SU-DHL-6 (cell line): ENCODE measurements around the gene SMIM9.
"Not testable (repeated sequence)": the region's sequence is repeated elsewhere in the genome, so short reads cannot be mapped to it uniquely, and the experiment has no call there.

Experiments used
- H2AFZ ChIP-seq: fragments of 200-600 bp; sonication (generic); 2 replicates; pipeline ENCODE4 v1.6.1; 2014; ENCODE audit warnings: low read depth, mild to moderate bottlenecking, moderate library complexity, mixed read lengths, antibody characterized with exemption, low read length; ENCODE audit not compliant: severe bottlenecking
- H3F3A ChIP-seq: fragments of 200-600 bp; shearing (Covaris generic); 2 replicates; pipeline ENCODE4 v1.6.0; 2016; ENCODE audit warnings: antibody characterized with exemption, mild to moderate bottlenecking; ENCODE audit not compliant: insufficient read depth
- H3K27ac ChIP-seq: fragments of 200-600 bp; sonication (generic); 2 replicates; pipeline ENCODE4 v1.5.1; 2016; ENCODE audit warnings: low read depth, mild to moderate bottlenecking, low read length, moderate library complexity, mixed read lengths
- H3K27me3 ChIP-seq: fragments of 200-600 bp; sonication (generic), shearing (Covaris generic); 2 replicates; pipeline ENCODE4 v1.6.0; 2014; ENCODE audit warnings: mild to moderate bottlenecking, low read length
- H3K36me3 ChIP-seq: fragments of 200-600 bp; sonication (generic); 2 replicates; pipeline ENCODE4 v1.6.1; 2014; ENCODE audit warnings: mild to moderate bottlenecking, low read length, mixed read lengths
- H3K4me2 ChIP-seq: fragments of 300-600, 200-600 bp; shearing (Covaris generic), sonication (generic); 2 replicates; pipeline ENCODE4 v1.6.0; 2014; ENCODE audit warnings: low read length, low read depth, mild to moderate bottlenecking; ENCODE audit not compliant: poor library complexity, severe bottlenecking
- H3K4me3 ChIP-seq: fragments of 200-600 bp; sonication (generic); 2 replicates; pipeline ENCODE4 v1.5.1; 2014; ENCODE audit warnings: antibody characterized with exemption, low read length, mild to moderate bottlenecking, mixed read lengths; ENCODE audit not compliant: insufficient read depth, poor library complexity, severe bottlenecking
- H3K79me2 ChIP-seq: fragments of 200-600 bp; sonication (generic); 2 replicates; pipeline ENCODE4 v1.6.1; 2014; ENCODE audit warnings: mild to moderate bottlenecking, low read length, moderate library complexity; ENCODE audit not compliant: insufficient read depth
- H3K9ac ChIP-seq: fragments of 200-600 bp; sonication (generic); 2 replicates; pipeline ENCODE4 v1.7.0; 2014; ENCODE audit warnings: mild to moderate bottlenecking, low read length
- H3K9me2 ChIP-seq: fragments of 200-600 bp; sonication (generic); replicated peaks from 2 replicates; pipeline ENCODE4 v1.6.1; 2014; ENCODE audit warnings: low read length; ENCODE audit not compliant: insufficient read depth
- H3K9me3 ChIP-seq: fragments of 200-600 bp; sonication (generic); 2 replicates; pipeline ENCODE4 v1.6.1; 2014; ENCODE audit warnings: low read length, mixed read lengths; ENCODE audit not compliant: insufficient read depth
- H4K20me1 ChIP-seq: fragments of 200-600 bp; sonication (generic); 2 replicates; pipeline ENCODE4 v1.6.1; 2014; ENCODE audit warnings: low read depth, mild to moderate bottlenecking, antibody characterized with exemption, low read length, moderate library complexity, mixed read lengths
- CTCF ChIP-seq: fragments of 200-600 bp; sonication (generic); IDR thresholded peaks from one replicate; pipeline ENCODE4 v1.5.1; 2017; ENCODE audit warnings: antibody characterized with exemption, mild to moderate bottlenecking, low read length, moderate library complexity; ENCODE audit not compliant: insufficient read depth, poor library complexity, severe bottlenecking
- EZH2phosphoT487 ChIP-seq: fragments of 200-600 bp; sonication (generic), shearing (Covaris generic); conservative IDR thresholded peaks from 2 replicates; pipeline ENCODE4 v1.6.1; 2018; ENCODE audit warnings: mild to moderate bottlenecking, antibody characterized with exemption, low read length, moderate library complexity, mixed read lengths

The SMIM9 gene

DNA sequence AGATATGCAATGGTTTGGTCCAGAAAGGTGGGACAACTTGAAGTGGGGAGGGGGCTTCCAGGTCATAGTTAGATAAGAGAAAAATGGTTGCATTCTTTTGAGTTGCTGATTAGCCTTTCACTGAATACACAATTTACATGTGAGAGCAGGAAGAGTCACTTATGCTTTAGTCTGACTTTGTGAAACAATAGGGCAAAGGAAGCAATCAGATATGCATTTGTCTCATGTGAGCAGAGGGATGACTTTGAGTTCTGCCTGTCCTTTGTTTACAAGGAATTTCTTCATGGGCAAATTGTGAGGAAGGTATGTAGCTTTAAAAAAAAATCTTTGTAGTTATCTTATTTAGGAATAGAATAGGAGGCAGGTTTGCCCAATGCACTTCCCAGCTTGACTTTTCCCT is 12.9 kb downstream of the SMIM9 start:
- no peak overlapping the region for H3K27ac ChIP-seq
- no peak overlapping the region for H3K4me3 ChIP-seq
- no peak for TF ChIP-seq CTCF
- no peak for TF ChIP-seq EZH2phosphoT487

DNA sequence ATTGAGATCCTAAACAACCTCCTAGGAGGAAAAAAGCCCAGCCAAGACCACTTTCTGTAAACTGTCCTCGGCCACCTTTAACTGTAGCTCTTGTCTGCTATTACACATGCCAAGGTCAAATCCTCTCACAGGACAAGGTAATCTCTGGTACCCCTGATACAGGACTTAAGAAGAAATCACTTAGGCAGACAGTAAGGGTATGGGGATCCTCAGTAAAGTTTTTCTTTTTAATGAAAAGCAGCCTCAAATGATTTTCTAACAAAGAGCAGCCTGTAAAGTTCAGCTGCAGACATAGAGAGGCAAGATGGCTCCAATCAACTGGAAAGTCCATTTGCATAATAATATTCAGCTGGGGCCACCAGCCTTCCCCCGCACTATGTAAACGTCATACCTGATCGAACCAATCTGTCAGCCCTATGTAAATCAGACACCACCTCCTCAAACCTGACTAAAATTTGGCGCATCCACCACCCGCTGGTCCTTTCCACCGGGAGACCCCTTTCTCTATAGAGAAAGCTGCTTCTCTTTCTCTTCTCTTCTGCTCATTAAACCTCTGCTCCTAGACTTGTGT is 14.6 kb downstream of the SMIM9 start:
- no peaks in the 10 kb centered on the region for H3K36me3 ChIP-seq
- H3K9me2 ChIP-seq: no peaks in the 10 kb centered on the region
- no peak overlapping the region for H3K27ac ChIP-seq
- peak overlapping the region; percentile 33 for H3K4me2 ChIP-seq
- no peaks in the 10 kb centered on the region for H3K27me3 ChIP-seq
- H3F3A ChIP-seq: no peaks in the 10 kb centered on the region
- no peaks in the 10 kb centered on the region for H4K20me1 ChIP-seq
- H3K9me3 ChIP-seq: no peaks in the 10 kb centered on the region
- H3K9ac ChIP-seq: no peak overlapping the region; the same call in 1 of the 2 replicates
- H3K79me2 ChIP-seq: no peaks in the 10 kb centered on the region
- H2AFZ ChIP-seq: peak overlapping the region; percentile 56
- TF ChIP-seq EZH2phosphoT487 (no peak), CTCF (no peak)
- H3K4me3 ChIP-seq: no peak overlapping the region

More for the DNA sequence above, 12.9 kb downstream of the SMIM9 start:
- no peaks in the 10 kb centered on the region for H3K27me3 ChIP-seq
- no peak overlapping the region for H3K9ac ChIP-seq
- H3K9me3 ChIP-seq: no peaks in the 10 kb centered on the region
- no peak overlapping the region for H2AFZ ChIP-seq
- H3K79me2 ChIP-seq: no peaks in the 10 kb centered on the region
- no peaks in the 10 kb centered on the region for H3K9me2 ChIP-seq
- no peaks in the 10 kb centered on the region for H3K36me3 ChIP-seq
- no peaks in the 10 kb centered on the region for H4K20me1 ChIP-seq
- no peaks in the 10 kb centered on the region for H3F3A ChIP-seq
- no peak overlapping the region for H3K4me2 ChIP-seq

DNA sequence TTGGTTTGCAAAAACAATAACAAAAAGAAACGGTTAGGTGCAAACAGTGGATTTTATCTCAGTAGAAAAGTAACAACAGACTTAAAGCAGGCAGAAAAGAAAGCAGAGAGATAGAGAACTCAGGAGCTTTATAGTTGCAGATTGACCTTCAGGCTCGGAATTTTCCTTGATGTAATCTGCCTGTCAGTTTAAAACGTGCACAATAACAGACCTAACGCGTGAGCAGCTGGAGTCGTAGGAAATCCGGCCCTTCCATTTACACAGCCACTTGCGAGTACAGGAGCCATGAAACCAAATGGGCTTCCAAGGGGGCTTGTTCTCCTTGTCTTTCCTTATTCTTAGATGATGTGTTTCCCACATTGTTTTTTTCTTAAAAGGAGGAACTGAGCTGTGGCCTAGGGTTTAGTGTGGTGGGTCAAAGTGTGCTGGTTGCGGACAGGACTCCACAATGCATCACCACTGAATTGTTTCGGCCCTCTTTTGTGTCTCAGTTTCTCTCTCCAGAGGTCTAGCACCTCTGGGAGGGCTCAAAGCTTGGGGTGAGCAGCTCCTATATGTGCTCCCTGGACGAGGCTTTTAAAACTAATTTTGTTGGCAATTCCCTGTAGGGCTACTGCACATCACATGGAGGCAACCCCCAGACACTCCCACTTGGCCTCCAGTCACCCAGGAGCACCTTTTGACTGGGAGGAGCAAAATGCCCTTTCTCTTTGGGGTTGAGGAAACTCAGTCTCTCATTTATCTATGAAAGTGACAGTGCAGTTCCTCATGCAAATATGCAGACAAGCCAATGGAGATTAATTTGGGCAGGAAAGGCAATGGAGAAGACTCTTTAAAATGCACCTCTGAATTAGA is 15.3 kb downstream of the SMIM9 start:
- H3K27me3 ChIP-seq: no peaks in the 10 kb centered on the region
- peak overlapping the region; percentile 33 for H3K4me2 ChIP-seq
- H3K79me2 ChIP-seq: no peaks in the 10 kb centered on the region
- no peak overlapping the region; the same call in 1 of the 2 replicates for H3K9ac ChIP-seq
- H4K20me1 ChIP-seq: no peaks in the 10 kb centered on the region
- no peaks in the 10 kb centered on the region for H3F3A ChIP-seq
- no peak overlapping the region for H3K4me3 ChIP-seq
- H3K9me3 ChIP-seq: no peaks in the 10 kb centered on the region
- no peak for TF ChIP-seq EZH2phosphoT487
- TF ChIP-seq CTCF: no peak
- H3K27ac ChIP-seq: no peak overlapping the region
- peak overlapping the region; percentile 56 for H2AFZ ChIP-seq
- no peaks in the 10 kb centered on the region for H3K9me2 ChIP-seq
- no peaks in the 10 kb centered on the region for H3K36me3 ChIP-seq

DNA sequence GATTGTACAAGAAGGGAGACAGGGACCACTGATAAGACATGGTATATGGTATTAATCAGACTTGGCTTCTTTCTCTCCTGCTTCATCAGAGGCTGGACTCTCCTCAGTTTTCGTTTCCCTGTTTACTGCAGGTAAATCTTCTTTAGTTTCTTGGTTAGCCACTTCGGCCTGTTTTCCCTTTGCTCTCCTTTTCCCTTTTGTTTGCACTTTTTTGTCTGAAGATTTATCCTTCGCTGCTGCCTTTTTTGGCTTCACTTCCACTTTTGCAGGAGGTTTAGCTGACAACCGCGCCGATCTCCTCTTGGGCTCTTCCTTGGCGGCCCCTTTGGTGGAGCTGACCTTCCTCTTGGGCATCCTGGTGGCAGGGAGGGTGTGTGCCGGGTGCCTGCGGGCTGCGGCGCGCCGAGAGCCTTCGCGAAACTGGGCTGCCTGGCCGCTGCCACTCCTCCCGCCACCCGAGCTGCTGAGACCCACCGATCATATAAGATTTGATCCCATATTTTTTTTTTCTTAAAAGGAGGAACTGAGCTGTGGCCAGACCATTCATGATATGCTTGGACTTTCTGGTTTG is 17.3 kb downstream of the SMIM9 start:
- H3K27ac ChIP-seq, H3F3A ChIP-seq, H3K79me2 ChIP-seq, H3K36me3 ChIP-seq, H3K27me3 ChIP-seq, H3K4me2 ChIP-seq, H3K4me3 ChIP-seq, H3K9me3 ChIP-seq, H3K9ac ChIP-seq, H2AFZ ChIP-seq, H3K9me2 ChIP-seq, H4K20me1 ChIP-seq: not testable (repeated sequence)

GRCh38 chrX:154816326-154816898 is 18.1 kb downstream of the SMIM9 start:
- not testable (repeated sequence) for H3K27ac ChIP-seq, H3F3A ChIP-seq, H3K9me2 ChIP-seq, H3K9ac ChIP-seq, H2AFZ ChIP-seq, H3K79me2 ChIP-seq, H3K27me3 ChIP-seq, H4K20me1 ChIP-seq, H3K4me2 ChIP-seq, H3K9me3 ChIP-seq, H3K36me3 ChIP-seq, H3K4me3 ChIP-seq
